Stimulated activated CD4-positive, alpha-beta T cell treated with anti-CD3 and anti-CD28 coated beads, Interleukin-12 subunit alpha, Interleukin-12 subunit beta, amount 100 ng/mL, for 4 hours (primary cell): ENCODE measurements around the gene NRIP3.
"Not testable (repeated sequence)": the region's sequence is repeated elsewhere in the genome, so short reads cannot be mapped to it uniquely, and the experiment has no call there.

Experiments
- DNase-seq: peaks from one replicate; pipeline ENCODE4 v3.0.0-alpha.2; 2020

Gene NRIP3

GRCh38 chr11:9014826-9015225 lies 11.0 kb upstream of the NRIP3 start:
- no peak for DNase-seq

GRCh38 chr11:9013373-9013772 lies 9.6 kb upstream of the NRIP3 start:
- no peak for DNase-seq

GRCh38 chr11:9009538-9009937 lies 5.7 kb upstream of the NRIP3 start:
- DNase-seq = not testable (repeated sequence)

- no peak for DNase-seq
Observed at GRCh38 chr11:9008661-9009060, 4.9 kb upstream of the NRIP3 start.

- DNase-seq = no peak
Observed at GRCh38 chr11:9008011-9008550, 4.3 kb upstream of the NRIP3 start.

GRCh38 chr11:9005087-9005486 lies 1.3 kb upstream of the NRIP3 start:
- no peak for DNase-seq

- DNase-seq = peak; percentile 19
Observed at GRCh38 chr11:9004183-9004926, 554 bp upstream of the NRIP3 start.

- no peak for DNase-seq
Observed at GRCh38 chr11:9002920-9003572, 755 bp downstream of the NRIP3 start.

GRCh38 chr11:9001736-9002135 lies 2.1 kb downstream of the NRIP3 start:
- DNase-seq = peak; percentile 24

- DNase-seq = no peak
Observed at GRCh38 chr11:8998017-8998416, 5.8 kb downstream of the NRIP3 start.

- DNase-seq = no peak
Observed at GRCh38 chr11:8997451-8997850, 6.3 kb downstream of the NRIP3 start.

GRCh38 chr11:8989453-8989852 lies 14.3 kb downstream of the NRIP3 start:
- no peak for DNase-seq

- DNase-seq = no peak
Observed at GRCh38 chr11:8988329-8989234, 15.2 kb downstream of the NRIP3 start.

- DNase-seq = no peak
Observed at GRCh38 chr11:8987446-8987845, 16.4 kb downstream of the NRIP3 start.

GRCh38 chr11:8986772-8987171 lies 17.0 kb downstream of the NRIP3 start:
- not testable (repeated sequence) for DNase-seq

GRCh38 chr11:8985462-8985861 lies 18.3 kb downstream of the NRIP3 start:
- DNase-seq = no peak

GRCh38 chr11:8983552-8983951 lies 20.2 kb downstream of the NRIP3 start:
- no peak for DNase-seq

- DNase-seq = no peak
Observed at GRCh38 chr11:8980485-8980884, 23.3 kb downstream of the NRIP3 start.

- DNase-seq = not testable (repeated sequence)
Observed at GRCh38 chr11:8979365-8979764, 24.4 kb downstream of the NRIP3 start.

GRCh38 chr11:8973121-8973520 lies 30.7 kb downstream of the NRIP3 start:
- no peak for DNase-seq

- DNase-seq = no peak
Observed at GRCh38 chr11:8971924-8972316, 31.9 kb downstream of the NRIP3 start.

- no peak for DNase-seq
Observed at GRCh38 chr11:8971196-8971923, 32.4 kb downstream of the NRIP3 start.

- no peak for DNase-seq
Observed at GRCh38 chr11:8967184-8967583, 36.6 kb downstream of the NRIP3 start.
